GM18498 (cell line): Measurements from ENCODE around the gene MGMT.

Experiments
- ATAC-seq: cut with Tn5 transposase; IDR thresholded peaks from one replicate; pipeline ENCODE4 v1.9.1; 2021; ENCODE audit warnings: mild to moderate bottlenecking, moderate library complexity; ENCODE audit not compliant: unreplicated experiment

MGMT gene

GRCh38 chr10:129754211-129755050 is 287.4 kb downstream of the MGMT start:
- ATAC-seq = no peak

GRCh38 chr10:129755158-129755591 is 288.1 kb downstream of the MGMT start:
- ATAC-seq = no peak

GRCh38 chr10:129755621-129756020 is 288.6 kb downstream of the MGMT start:
- no peak for ATAC-seq

- no peak for ATAC-seq
Observed at GRCh38 chr10:129756912-129757901, 290.2 kb downstream of the MGMT start.

GRCh38 chr10:129758207-129759021 is 291.4 kb downstream of the MGMT start:
- ATAC-seq = no peak

GRCh38 chr10:129759214-129760002 is 292.4 kb downstream of the MGMT start:
- no peak for ATAC-seq

- ATAC-seq = no peak
Observed at GRCh38 chr10:129760003-129760315, 292.9 kb downstream of the MGMT start.

- ATAC-seq = no peak
Observed at GRCh38 chr10:129760416-129760815, 293.4 kb downstream of the MGMT start.

GRCh38 chr10:129761197-129761972 is 294.3 kb downstream of the MGMT start:
- ATAC-seq = no peak

- no peak for ATAC-seq
Observed at GRCh38 chr10:129761981-129762956, 295.2 kb downstream of the MGMT start.

- no peak for ATAC-seq
Observed at GRCh38 chr10:129764011-129764900, 297.2 kb downstream of the MGMT start.

GRCh38 chr10:129764901-129765663 is 298.0 kb downstream of the MGMT start:
- no peak for ATAC-seq

GRCh38 chr10:129765664-129766550 is 298.9 kb downstream of the MGMT start:
- no peak for ATAC-seq

- no peak for ATAC-seq
Observed at GRCh38 chr10:129766611-129767550, 299.8 kb downstream of the MGMT start.
